T-helper 2 cell treated with Interferon-gamma antibody and Interleukin-4, amounts not matched to agents 100 ng/mL and 5 ng/mL, for 36 hours (primary cell): ENCODE measurements around the gene SPDYE2. TPM values are rescaled to one million over a fixed set of nuclear protein-coding genes. Genes with fewer than 3 reads are reported as not detected.
"Not testable (repeated sequence)": the region's sequence is repeated elsewhere in the genome, so short reads cannot be mapped to it uniquely, and the experiment has no call there.

Experiments used
- intact Hi-C: fragments of 100-400 bp; cut with micrococcal nuclease; formaldehyde crosslinking; loops from one replicate; pipeline ENCODE4 v1.15.1; 2023
- total RNA-seq: library from RNA; stranded (reverse); gene quantifications from 2 replicates; pipeline ENCODE4 v1.2.3, GENCODE V29; 2022

The SPDYE2 gene
- total RNA-seq, 1 donor from 2014 or later = not detected

DNA sequence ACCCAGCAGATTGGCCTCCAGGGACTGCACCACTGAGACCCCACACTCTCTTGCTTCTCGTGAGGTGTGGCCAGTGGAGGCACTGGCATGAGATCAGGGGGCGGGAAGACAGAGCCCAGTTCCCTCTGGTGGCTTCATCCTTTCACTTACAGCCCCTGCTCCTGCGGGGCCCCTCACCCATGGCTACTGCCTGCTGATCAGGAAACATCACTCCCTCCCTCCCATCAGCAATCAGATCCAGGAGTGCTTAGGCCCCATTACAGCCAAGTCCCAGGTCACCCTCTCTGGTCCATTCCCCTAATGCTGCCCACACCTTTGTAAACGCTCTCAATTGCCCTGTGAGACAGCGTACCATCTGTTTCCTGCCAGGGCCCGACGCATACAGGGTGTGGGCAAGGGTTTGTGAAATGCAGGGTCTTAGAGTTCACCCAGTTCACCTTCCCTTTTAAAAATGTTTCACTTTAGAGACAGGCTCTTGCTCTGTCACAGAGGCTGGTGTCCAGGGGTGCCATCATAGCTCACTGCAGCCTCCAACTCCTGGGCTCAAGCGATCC lies 15.9 kb upstream of the SPDYE2 start:
- intact Hi-C loops = not testable (repeated sequence)

- intact Hi-C loops = not testable (repeated sequence)
These were observed 10.4 kb upstream of the SPDYE2 start for GRCh38 chr7:102540604-102541003.

DNA sequence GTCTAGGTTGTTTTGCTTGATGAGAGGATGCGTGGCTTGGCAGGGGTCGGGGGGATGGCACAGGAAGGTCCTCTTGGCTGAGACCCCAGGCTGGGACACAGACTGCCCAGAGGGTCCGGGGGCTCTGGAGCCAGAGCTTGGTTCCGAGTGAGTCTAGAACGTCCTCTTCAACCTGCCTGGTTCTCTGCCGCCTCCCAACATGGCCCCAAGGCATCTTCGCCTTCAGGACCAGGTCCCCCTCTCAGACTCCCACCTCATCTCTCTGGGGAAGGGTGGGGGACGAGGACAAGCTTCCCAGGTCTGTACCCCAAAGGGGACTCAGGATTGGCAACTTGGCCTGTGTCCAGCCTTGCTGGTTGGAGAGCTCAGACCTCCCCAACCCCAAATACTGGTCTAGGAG lies 8.9 kb upstream of the SPDYE2 start:
- intact Hi-C loops = not testable (repeated sequence)

- intact Hi-C loops = not testable (repeated sequence)
These were observed 8.3 kb upstream of the SPDYE2 start for GRCh38 chr7:102542771-102543170.

- intact Hi-C loops = not testable (repeated sequence)
These were observed 7.4 kb upstream of the SPDYE2 start, which contains the start of gene UPK3BL2 for GRCh38 chr7:102543596-102543995. TSS of gene UPK3BL2 (minus strand) at chr7:102543696. CDS start at chr7:102543636, 60 bp downstream.

- intact Hi-C loops = not testable (repeated sequence)
These were observed 6.7 kb upstream of the SPDYE2 start for GRCh38 chr7:102544372-102544771.

GRCh38 chr7:102545288-102545687 lies 5.7 kb upstream of the SPDYE2 start:
- intact Hi-C loops = not testable (repeated sequence)

GRCh38 chr7:102546353-102546752 lies 4.7 kb upstream of the SPDYE2 start:
- intact Hi-C loops = not testable (repeated sequence)

DNA sequence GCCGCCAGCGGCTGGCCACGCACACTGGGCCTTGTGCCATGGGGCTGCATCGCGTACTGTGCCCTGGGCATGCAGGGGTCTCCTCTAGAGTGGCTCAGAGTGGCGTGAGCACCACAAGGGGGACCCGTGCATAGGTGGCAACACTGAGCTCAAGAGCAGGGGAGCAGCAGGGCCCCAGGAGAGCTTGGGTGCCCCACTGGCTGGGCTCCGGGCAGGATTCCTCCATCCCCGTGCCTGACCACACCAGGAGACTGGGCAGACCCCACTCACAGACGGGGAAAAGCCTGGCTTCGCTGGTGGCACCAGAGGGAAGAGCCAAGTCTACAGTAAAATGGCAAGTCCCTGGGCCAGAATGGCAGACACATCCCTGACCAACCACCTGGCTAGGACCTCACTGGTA lies 17.6 kb downstream of the SPDYE2 start:
- intact Hi-C loops = not testable (repeated sequence)

DNA sequence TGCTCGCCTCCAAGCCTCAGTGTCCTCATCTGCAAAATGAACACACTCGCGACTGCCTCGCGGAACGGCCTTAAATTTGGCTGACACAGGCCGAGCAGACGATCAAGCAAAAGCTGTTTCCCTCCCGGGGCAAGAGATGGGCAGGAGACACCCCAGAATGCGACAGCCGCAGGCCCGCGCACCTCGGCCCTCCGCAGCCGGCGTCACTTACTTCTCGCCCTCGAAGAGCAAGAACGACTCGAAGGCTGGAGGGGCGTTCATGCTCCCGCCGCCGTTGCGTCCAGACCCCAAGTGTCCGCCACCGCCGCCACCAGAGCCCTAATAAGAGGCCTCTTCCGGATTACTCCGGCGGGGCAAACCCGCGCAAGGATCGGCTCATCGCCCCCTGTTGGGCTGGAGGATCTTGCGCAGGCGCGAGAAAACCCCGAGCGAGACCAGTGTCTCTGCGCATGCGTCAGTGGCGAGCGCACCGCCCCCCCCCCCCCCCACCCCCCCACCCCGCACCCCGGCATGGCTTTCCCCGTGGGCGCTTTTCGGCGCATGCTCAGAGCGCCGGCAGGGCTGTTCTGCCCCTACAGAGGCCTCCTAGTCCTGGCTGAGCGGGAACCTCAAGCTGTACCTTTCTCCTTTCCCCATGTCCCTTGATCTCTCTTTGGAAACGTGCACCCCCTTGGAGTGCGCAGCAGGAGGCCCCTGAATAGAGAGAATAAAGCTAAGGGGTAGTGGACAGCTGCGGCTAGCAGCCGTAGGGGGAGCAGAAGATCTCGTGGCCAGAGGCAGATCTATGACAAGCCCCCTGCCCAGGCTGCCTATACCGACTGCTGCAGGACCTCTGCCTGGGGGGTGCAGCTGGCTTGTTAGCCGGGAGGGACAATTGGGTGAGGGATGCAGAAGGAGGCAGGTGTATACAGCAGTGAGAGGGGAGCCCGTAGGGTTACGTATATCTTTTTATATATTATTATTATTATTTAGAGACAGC lies 21.5 kb downstream of the SPDYE2 start, which contains the start of gene POLR2J3:
Gene POLR2J3, minus strand, starts transcription at position 323 of the 979 bp plus-strand sequence. Its CDS starts 62 bp downstream, at position 261.
- intact Hi-C loops = not testable (repeated sequence)

DNA sequence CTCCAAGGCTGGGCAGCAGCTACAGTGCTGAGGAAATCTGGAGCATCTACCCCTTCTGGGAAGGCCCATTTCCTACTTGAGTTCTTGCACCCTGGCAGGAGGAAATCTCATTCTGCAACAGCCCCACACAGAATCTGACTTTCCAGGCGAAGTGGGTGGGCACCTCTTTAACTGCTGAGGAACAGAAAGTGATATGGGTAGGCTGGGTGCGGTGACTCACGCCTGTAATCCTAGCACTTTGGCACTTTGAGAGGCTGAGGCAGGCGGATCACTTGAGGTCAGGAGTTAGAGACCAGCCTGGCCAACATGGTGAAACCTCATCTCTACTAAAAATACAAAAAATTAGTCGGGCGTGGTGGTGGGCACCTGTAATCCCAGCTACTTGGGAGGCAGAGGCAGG lies 23.6 kb downstream of the SPDYE2 start:
- intact Hi-C loops = not testable (repeated sequence)

DNA sequence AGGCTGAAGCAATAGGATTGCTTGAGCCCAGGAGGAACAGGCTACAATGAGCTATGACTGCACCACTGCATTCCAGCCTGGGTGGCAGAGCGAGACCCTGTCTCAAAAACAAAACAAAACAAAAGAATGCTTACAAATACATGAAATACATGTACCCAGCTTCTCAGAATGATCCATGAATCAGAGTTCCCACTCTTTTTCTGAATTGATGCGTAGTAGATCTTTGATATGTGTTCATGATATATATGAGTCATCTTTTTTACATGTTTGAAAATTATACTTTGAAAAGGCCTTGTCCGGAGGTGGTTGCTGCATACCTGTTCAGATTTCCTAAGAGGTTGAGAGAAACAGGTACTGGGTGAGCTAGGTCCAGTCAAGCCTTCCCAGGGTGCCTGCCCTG lies 25.3 kb downstream of the SPDYE2 start:
- intact Hi-C loops = not testable (repeated sequence)

DNA sequence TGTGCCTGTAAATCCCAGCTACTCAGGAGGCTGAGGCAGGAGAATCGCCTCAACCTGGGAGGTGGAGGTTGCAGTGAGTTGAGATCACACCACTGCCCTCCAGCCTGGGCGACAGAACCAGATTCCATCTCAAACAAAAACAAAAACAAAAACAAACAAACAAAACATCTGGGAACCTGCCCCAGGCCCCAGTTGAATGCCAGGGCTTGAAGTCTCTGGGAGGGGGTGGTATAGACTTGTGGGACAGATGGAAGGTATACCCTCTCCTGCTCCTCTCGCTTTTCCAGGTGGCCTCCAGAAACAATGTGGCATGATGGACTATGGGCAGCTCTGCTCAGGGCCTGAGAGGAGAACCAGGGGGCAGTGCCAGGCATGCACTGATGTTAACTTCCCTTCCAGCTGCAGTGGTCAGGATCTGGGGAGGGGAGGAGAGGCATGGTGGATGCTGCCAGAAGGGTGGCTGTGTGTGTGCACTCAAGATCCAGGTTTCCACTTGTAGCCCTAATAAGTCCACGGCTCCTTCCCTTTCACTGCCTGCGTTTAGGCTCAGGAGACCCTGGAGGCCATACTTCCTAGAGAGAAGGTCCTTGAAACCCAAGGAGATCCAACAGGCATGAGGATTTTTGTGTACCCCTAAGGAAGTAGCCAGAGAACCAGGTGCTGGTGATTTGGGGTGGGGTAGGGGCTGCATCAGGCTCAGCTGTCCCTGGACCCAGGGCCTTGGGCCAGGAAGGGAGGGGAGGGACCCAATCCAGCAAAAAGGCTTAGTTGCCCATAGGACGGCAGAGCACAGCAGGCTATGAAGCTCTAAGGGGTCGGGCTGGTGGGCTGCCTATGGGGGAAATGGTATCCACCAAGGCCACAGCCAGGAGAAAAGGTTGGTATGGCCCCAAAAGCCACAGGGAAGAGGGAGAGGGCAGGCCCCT lies 26.6 kb downstream of the SPDYE2 start:
- intact Hi-C loops = not testable (repeated sequence)

- intact Hi-C loops = not testable (repeated sequence)
These were observed 27.5 kb downstream of the SPDYE2 start for GRCh38 chr7:102578486-102578885.

DNA sequence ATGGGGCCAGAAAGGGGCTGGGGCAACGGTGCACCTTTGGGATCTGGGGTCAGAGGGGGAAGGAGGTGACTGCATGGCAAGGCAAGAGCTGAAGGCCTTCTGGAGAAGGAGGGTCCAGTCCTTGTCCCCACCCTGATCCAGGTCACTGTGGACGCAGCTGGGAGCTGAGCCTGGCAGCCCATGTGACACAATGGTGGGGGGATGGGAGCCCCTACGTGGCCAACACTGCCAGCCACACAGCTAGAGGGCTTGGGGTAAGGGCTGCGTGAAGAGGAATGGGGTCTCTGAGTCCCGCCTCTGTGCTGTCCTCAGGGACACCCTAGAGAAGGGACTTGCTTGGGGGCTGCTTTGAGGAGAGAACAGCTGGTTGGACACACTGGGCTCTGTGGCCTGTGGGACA lies 30.7 kb downstream of the SPDYE2 start:
- intact Hi-C loops = not testable (repeated sequence)

- intact Hi-C loops = not testable (repeated sequence)
These were observed 32.5 kb downstream of the SPDYE2 start for GRCh38 chr7:102583495-102583894.

- intact Hi-C loops = not testable (repeated sequence)
These were observed 38.8 kb downstream of the SPDYE2 start for GRCh38 chr7:102589857-102590256.

DNA sequence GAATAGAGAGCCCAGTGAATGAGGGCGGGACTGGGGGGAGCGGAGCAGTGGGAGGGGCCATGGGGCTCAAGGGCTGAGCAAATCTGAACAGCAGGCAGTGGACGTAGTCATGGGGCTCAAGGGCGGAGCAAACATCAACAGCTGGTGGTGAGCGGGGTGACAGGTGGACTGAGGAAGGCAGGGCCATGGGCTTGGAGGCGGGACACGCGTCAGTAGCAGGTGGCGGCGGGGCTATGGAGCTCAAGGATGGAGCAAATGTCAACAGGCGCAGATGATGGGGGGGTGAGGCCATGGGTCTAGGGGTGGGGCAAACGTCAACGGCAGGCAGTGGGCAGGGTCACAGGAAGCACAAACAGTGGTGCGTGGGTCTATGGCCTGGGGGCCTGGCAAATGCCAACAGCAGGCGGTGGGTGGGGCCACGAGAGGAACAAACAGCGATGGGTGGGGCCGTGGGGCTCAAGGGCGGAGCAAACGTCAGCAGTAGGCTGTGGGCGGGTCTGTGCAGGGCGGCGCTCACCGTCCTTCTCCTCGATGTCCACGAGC lies 41.5 kb downstream of the SPDYE2 start:
- intact Hi-C loops = not testable (repeated sequence)

DNA sequence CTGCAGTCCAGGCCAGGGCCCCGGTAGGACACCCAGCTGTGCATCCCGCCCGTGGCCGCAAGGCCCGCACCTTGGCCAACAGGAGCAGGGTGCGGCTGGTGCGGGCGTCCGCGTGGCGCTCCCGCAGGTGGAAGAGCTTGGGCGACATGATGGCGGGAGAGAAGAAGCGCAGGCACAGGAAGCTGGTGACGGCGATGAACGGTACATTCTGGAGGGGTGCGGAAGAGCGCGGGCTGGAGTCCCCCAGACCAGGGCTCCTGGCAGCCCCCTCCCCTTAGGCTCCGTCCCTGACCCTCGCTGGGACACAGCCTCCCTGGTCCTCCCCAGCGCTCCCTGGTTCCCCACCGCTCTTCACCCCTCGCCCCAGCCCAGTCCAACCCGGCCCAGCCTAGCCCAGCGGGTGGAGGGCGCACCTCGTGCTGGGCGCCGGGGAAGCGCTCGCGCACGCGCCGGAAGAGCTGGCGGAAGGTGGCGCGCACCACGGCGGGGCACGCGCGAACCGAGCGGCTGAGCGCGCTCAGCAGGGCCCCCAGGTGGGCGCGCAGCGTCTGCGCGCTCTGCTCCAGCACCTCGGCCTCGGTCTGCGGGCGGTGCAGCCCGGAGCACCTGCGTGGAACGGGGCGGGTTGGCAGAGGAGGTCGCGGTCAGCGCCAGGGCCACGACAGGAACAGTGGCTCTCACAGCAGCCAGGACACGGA lies 42.8 kb downstream of the SPDYE2 start:
- intact Hi-C loops = not testable (repeated sequence)

DNA sequence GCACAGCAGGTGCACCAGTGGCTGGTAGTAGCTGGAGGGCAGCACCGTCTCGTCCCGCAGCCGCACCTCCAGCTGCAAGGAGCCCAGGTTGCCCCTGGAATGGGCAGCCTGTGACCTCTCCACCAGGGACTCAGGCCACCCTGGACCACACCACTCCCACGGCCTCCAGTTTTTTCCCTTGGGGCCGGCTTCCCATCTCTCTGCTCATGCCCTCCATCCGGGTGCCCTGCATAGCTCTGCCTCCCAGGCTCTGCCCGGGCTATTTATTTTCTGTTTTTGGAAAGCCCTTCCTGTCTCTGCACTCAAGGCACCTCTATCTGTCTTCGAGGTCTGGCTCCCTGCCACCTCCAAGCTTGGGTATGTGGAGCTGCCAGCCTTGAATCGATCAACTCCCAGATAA lies 45.0 kb downstream of the SPDYE2 start:
- intact Hi-C loops = not testable (repeated sequence)
